GM12878 (cell line): ENCODE data around the gene PITRM1. TPM values are rescaled to one million over a fixed set of nuclear protein-coding genes. Genes with fewer than 3 reads are reported as not detected.

Experiments
- BACH1 ChIP-seq: fragments of 450-650 bp; IDR thresholded peaks from 2 replicates; pipeline ENCODE4 v1.6.1; 2017; ENCODE audit warnings: mild to moderate bottlenecking, borderline replicate concordance
- ELK1 ChIP-seq: IDR thresholded peaks from 2 replicates; pipeline ENCODE4 v1.6.1; 2012; ENCODE audit warnings: low read depth, low read length, improper control_type of control experiment
- MAX ChIP-seq: IDR thresholded peaks from 2 replicates; pipeline ENCODE4 v1.6.1; 2012; ENCODE audit warnings: low read depth, low read length, improper control_type of control experiment
- MTA2 ChIP-seq: fragments of 450-650 bp; IDR thresholded peaks from 2 replicates; pipeline ENCODE4 v1.6.1; 2016; ENCODE audit warnings: low read depth, mild to moderate bottlenecking, moderate library complexity
- MYB ChIP-seq: fragments of 150-350 bp; IDR thresholded peaks from 2 replicates; pipeline ENCODE4 v1.6.1; 2014; ENCODE audit warnings: mild to moderate bottlenecking, low read depth, low read length, borderline replicate concordance
- POLR2AphosphoS5 ChIP-seq: IDR thresholded peaks from 2 replicates; pipeline ENCODE4 v1.6.1; 2011; ENCODE audit warnings: mild to moderate bottlenecking, low read length, inconsistent platforms
- STAT1 ChIP-seq: fragments of 450-650 bp; conservative IDR thresholded peaks from 2 replicates; pipeline ENCODE4 v1.6.1; 2014; ENCODE audit warnings: antibody characterized with exemption, mild to moderate bottlenecking
- WRNIP1 ChIP-seq: IDR thresholded peaks from 2 replicates; pipeline ENCODE4 v1.6.1; 2011; ENCODE audit warnings: low read depth, low read length, improper control_type of control experiment, borderline replicate concordance
- ZNF592 ChIP-seq: fragments of 450-650 bp; IDR thresholded peaks from 2 replicates; pipeline ENCODE4 v1.6.1; 2017; ENCODE audit warnings: mild to moderate bottlenecking, moderate library complexity
- polyA plus RNA-seq, 11 experiments: library from polyadenylated mRNA; depleted of rRNA in 4 of 11; unstranded in 6 of 11; stranded (reverse) in 5 of 11; fragments of >200 nt; fragmentation: Nextera tagmentation in 4 of 11; fragmentation: Illumina TruSeq in 1 of 11; extraction: Ambion mirVana in 4 of 11; extraction: Trizol in 1 of 11; gene quantifications; 1 replicate in 1 of 11; 2 replicates in 10 of 11; pipeline versions ENCODE4 v1.2.1 to v1.2.3, GENCODE V29; 2011 to 2016; ENCODE audit warnings: inconsistent platforms in 2 of 11, missing spikeins in 2 of 11, low read depth in 1 of 11
- total RNA-seq, 4 experiments: library from RNA; depleted of rRNA in 3 of 4; stranded (reverse); fragments of >200 nt in 3 of 4; fragmentation: Illumina TruSeq in 1 of 4; extraction: Trizol in 1 of 4; gene quantifications; 2 replicates each; pipeline versions ENCODE4 v1.2.1 to v1.2.3, GENCODE V29; 2013 to 2021
- TF ChIP-seq, protein P1 (sequence below): fragments of 450-650 bp; conservative IDR thresholded peaks from 2 replicates; pipeline ENCODE4 v1.6.1; 2017; ENCODE audit warnings: mild to moderate bottlenecking, moderate library complexity

Gene PITRM1
- total and polyA plus RNA-seq, 10 of the 15 experiments (the other 5 are each of a cell fraction or from before 2014, with no cell fraction given) = 15.5 to 53.0 (median 45.0) TPM

DNA sequence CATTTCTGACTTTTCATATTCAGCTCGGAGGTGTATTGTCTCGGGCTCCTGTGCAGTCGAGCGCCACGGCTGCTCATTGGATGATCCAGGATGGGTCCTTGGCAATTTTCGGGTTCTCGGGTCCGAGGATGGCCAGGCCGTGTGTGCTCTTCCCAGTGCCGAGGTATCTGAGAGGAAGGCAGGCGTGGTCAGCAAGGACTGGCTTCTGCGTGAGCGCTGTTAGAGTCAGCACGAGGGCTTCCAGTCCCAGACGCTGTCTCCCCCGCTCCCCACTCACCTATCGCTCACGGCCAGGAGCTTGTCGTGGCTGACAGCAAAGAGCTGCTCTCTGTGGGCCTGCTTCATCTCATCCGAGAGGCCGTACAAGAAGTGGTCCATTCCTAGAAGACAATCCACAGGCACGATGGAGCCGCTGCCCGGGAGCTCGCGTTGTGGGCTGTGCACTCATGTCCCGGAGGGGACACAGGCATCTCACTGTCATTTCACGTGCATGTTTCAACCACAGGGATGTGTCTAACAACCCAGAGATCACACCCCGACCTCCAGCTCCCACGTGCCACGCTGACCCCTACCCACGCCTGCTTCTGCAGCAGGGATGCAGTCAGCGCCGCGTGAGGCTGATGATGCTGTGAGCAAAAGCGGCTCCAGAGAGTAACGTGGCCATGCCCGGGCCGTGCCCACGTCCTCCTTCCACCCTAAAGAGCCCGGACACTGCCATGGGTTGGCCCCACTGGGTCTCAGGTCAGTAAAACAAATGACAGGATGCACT lies 34.4 kb downstream of the PITRM1 start (continued):
- TF ChIP-seq ZNF592 (no peak), ELK1 (no peak), MYB (no peak), MTA2 (no peak), BACH1 (no peak), POLR2AphosphoS5 (peak; percentile 50), STAT1 (no peak), MAX (no peak), WRNIP1 (no peak)
- TF ChIP-seq, protein P1, sequence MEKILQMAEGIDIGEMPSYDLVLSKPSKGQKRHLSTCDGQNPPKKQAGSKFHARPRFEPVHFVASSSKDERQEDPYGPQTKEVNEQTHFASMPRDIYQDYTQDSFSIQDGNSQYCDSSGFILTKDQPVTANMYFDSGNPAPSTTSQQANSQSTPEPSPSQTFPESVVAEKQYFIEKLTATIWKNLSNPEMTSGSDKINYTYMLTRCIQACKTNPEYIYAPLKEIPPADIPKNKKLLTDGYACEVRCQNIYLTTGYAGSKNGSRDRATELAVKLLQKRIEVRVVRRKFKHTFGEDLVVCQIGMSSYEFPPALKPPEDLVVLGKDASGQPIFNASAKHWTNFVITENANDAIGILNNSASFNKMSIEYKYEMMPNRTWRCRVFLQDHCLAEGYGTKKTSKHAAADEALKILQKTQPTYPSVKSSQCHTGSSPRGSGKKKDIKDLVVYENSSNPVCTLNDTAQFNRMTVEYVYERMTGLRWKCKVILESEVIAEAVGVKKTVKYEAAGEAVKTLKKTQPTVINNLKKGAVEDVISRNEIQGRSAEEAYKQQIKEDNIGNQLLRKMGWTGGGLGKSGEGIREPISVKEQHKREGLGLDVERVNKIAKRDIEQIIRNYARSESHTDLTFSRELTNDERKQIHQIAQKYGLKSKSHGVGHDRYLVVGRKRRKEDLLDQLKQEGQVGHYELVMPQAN = no peak
- TF ChIP-seq, all 136 proteins: peak for 2
